ENCODE data around the gene KLK7.
"Not testable (repeated sequence)": the region's sequence is repeated elsewhere in the genome, so short reads cannot be mapped to it uniquely, and the experiment has no call there.

Gene KLK7

GRCh38 chr19:51010066-51010795 is 26.5 kb upstream of the KLK7 start:
- no peak for DNase-seq

- no peak for DNase-seq
Measured at GRCh38 chr19:51009061-51009891, 25.6 kb upstream of the KLK7 start.

- no peak for DNase-seq
Measured at GRCh38 chr19:51007488-51007887, 23.8 kb upstream of the KLK7 start.

- DNase-seq, result no peak
Measured at GRCh38 chr19:51006406-51006805, 22.7 kb upstream of the KLK7 start.

GRCh38 chr19:51005248-51005647 is 21.5 kb upstream of the KLK7 start:
- no peak for DNase-seq

- DNase-seq, result no peak
Measured at GRCh38 chr19:51003316-51003715, 19.6 kb upstream of the KLK7 start.

- DNase-seq, result no peak
Measured at GRCh38 chr19:51002542-51003311, 19.0 kb upstream of the KLK7 start.

- no peak for DNase-seq
Measured at GRCh38 chr19:51002089-51002532, 18.4 kb upstream of the KLK7 start.

- DNase-seq, result no peak
Measured at GRCh38 chr19:51001515-51001914, 17.8 kb upstream of the KLK7 start, which contains the start of gene KLK8. Gene KLK8 (minus strand): TSS chr19:51001604. CDS start chr19:51001167, 437 bp downstream.

- DNase-seq, result no peak
Measured at GRCh38 chr19:51000981-51001380, 17.3 kb upstream of the KLK7 start.

GRCh38 chr19:51000426-51000825 is 16.7 kb upstream of the KLK7 start:
- no peak for DNase-seq

- no peak for DNase-seq
Measured at GRCh38 chr19:50998686-50999085, 15.0 kb upstream of the KLK7 start.

- no peak for DNase-seq
Measured at GRCh38 chr19:50998061-50998460, 14.3 kb upstream of the KLK7 start.

- no peak for DNase-seq
Measured at GRCh38 chr19:50994129-50994528, 10.4 kb upstream of the KLK7 start.

GRCh38 chr19:50992666-50993035 is 8.9 kb upstream of the KLK7 start:
- no peak for DNase-seq

GRCh38 chr19:50984416-50984815 is 699 bp upstream of the KLK7 start:
- not testable (repeated sequence) for DNase-seq

GRCh38 chr19:50982186-50982585 is 1.5 kb downstream of the KLK7 start:
- DNase-seq, result no peak

GRCh38 chr19:50981587-50982146 is 2.0 kb downstream of the KLK7 start:
- no peak for DNase-seq

GRCh38 chr19:50980208-50980607 is 3.5 kb downstream of the KLK7 start:
- no peak for DNase-seq

GRCh38 chr19:50979758-50980157 is 4.0 kb downstream of the KLK7 start:
- DNase-seq, result no peak

GRCh38 chr19:50978772-50979390 is 4.8 kb downstream of the KLK7 start:
- DNase-seq, result no peak

- DNase-seq, result no peak
Measured at GRCh38 chr19:50977626-50978025, 6.1 kb downstream of the KLK7 start.

Measured in fibroblast of skin of scalp (primary cell).